ENCODE results near the gene HS3ST1. TPM values are rescaled to one million over a fixed set of nuclear protein-coding genes. Genes with fewer than 3 reads are reported as not detected.

The HS3ST1 gene
- polyA plus RNA-seq, 1 experiment = 0.01 TPM

DNA sequence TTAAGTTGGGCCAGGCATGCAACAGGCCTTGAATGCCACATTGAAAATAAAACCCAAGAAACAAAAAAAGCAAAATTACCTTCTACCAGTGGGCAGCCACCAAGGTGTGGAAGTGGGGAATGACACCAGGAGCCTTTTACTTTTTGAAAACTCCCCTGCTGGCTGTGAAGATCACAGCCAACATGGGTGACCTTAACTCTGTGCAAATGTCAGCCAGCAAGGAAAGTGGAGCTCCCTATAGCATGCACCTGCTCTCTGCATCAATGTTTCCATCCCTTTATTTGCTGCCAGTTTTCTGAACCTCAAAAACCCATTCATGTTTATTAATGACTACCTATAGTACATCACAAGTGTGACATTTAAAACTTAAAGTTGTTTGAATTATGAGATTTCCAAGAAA, 63.7 kb downstream of the HS3ST1 start:
- TF ChIP-seq, protein P1, sequence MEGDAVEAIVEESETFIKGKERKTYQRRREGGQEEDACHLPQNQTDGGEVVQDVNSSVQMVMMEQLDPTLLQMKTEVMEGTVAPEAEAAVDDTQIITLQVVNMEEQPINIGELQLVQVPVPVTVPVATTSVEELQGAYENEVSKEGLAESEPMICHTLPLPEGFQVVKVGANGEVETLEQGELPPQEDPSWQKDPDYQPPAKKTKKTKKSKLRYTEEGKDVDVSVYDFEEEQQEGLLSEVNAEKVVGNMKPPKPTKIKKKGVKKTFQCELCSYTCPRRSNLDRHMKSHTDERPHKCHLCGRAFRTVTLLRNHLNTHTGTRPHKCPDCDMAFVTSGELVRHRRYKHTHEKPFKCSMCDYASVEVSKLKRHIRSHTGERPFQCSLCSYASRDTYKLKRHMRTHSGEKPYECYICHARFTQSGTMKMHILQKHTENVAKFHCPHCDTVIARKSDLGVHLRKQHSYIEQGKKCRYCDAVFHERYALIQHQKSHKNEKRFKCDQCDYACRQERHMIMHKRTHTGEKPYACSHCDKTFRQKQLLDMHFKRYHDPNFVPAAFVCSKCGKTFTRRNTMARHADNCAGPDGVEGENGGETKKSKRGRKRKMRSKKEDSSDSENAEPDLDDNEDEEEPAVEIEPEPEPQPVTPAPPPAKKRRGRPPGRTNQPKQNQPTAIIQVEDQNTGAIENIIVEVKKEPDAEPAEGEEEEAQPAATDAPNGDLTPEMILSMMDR (IDR thresholded peaks at IDR 0.05; ENCODE audit: low read depth, low read length) = no peak
- Histone ChIP-seq H3K4me3 (ENCODE audit: low read depth, low read length) (no peak overlapping the region), H3K9me3 (ENCODE audit: control insufficient read depth, insufficient read depth, low read length) (peaks cover 6% of the 10 kb centered on the region; the same call in 1 of the 2 replicates), H3K27me3 (ENCODE audit: control insufficient read depth, insufficient read depth, low read length) (no peaks in the 10 kb centered on the region), H3K27ac (ENCODE audit: low read depth, low read length) (no peak overlapping the region)
- POLR2A ChIA-PET = no interaction called here
- CTCF ChIA-PET = no interaction called here
- DNase-seq (ENCODE audit: low read depth, low spot score) = no peak

- no peak overlapping the region for H3K27ac ChIP-seq (ENCODE audit: low read depth, low read length)
- DNase-seq (ENCODE audit: low read depth, low spot score) = no peak
- TF ChIP-seq, protein P1 (IDR thresholded peaks at IDR 0.05; ENCODE audit: low read depth, low read length) = no peak
- H3K27me3 ChIP-seq (ENCODE audit: control insufficient read depth, insufficient read depth, low read length) = no peaks in the 10 kb centered on the region
- H3K9me3 ChIP-seq (ENCODE audit: control insufficient read depth, insufficient read depth, low read length) = no peaks in the 10 kb centered on the region
- POLR2A ChIA-PET = no interaction called here
- CTCF ChIA-PET = no interaction called here
- H3K4me3 ChIP-seq (ENCODE audit: low read depth, low read length) = no peak overlapping the region
Measured at GRCh38 chr4:11359591-11359990, 69.1 kb downstream of the HS3ST1 start.

GRCh38 chr4:11355226-11355625, 73.5 kb downstream of the HS3ST1 start:
- CTCF ChIA-PET = no interaction called here
- POLR2A ChIA-PET = no interaction called here
- no peaks in the 10 kb centered on the region for H3K27me3 ChIP-seq (ENCODE audit: control insufficient read depth, insufficient read depth, low read length)
- H3K4me3 ChIP-seq (ENCODE audit: low read depth, low read length) = no peak overlapping the region
- TF ChIP-seq, protein P1 (IDR thresholded peaks at IDR 0.05; ENCODE audit: low read depth, low read length) = no peak
- no peak for DNase-seq (ENCODE audit: low read depth, low spot score)
- H3K9me3 ChIP-seq (ENCODE audit: control insufficient read depth, insufficient read depth, low read length) = no peaks in the 10 kb centered on the region
- no peak overlapping the region for H3K27ac ChIP-seq (ENCODE audit: low read depth, low read length)

DNA sequence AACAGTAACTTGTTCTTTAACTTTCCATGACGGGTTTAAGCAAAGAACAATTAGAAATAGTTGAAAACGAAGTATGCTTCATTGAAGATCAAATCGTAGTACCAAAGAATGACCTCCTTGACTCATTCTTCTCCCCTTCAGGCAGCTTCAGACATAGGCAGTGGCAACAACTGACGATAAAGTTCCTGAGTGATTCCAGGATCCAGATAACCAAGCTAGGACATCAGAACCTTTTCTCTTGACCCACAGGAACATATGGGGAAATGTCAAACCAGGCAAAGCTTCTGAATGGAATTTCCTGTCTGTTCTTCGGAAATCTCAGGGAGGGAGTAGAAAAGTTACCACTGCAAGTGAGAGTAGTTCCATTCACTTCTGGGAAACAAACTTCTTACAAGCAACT, 74.2 kb downstream of the HS3ST1 start:
- no peak for DNase-seq (ENCODE audit: low read depth, low spot score)
- POLR2A ChIA-PET = no interaction called here
- Histone ChIP-seq H3K9me3 (ENCODE audit: control insufficient read depth, insufficient read depth, low read length) (no peaks in the 10 kb centered on the region), H3K27me3 (ENCODE audit: control insufficient read depth, insufficient read depth, low read length) (no peaks in the 10 kb centered on the region), H3K4me3 (ENCODE audit: low read depth, low read length) (no peak overlapping the region), H3K27ac (ENCODE audit: low read depth, low read length) (no peak overlapping the region)
- CTCF ChIA-PET = no interaction called here
- TF ChIP-seq, protein P1 (IDR thresholded peaks at IDR 0.05; ENCODE audit: low read depth, low read length) = no peak

GRCh38 chr4:11348449-11349088, 80.1 kb downstream of the HS3ST1 start:
- ChIA-PET POLR2A (no interaction called here), CTCF (no interaction called here)
- no peaks in the 10 kb centered on the region for H3K27me3 ChIP-seq (ENCODE audit: control insufficient read depth, insufficient read depth, low read length)
- no peak overlapping the region for H3K4me3 ChIP-seq (ENCODE audit: low read depth, low read length)
- DNase-seq (ENCODE audit: low read depth, low spot score) = no peak
- no peaks in the 10 kb centered on the region for H3K9me3 ChIP-seq (ENCODE audit: control insufficient read depth, insufficient read depth, low read length)
- TF ChIP-seq, protein P1 (IDR thresholded peaks at IDR 0.05; ENCODE audit: low read depth, low read length) = no peak
- no peak overlapping the region for H3K27ac ChIP-seq (ENCODE audit: low read depth, low read length)

All from AG04450 (cell line).